Iris pigment epithelial cell (primary cell): ENCODE measurements around the gene TSKU.

ENCODE experiments used
- DNase-seq: peaks from one replicate; pipeline ENCODE4 v3.0.0-alpha.2; 2011; ENCODE audit warnings: low read depth

The TSKU gene

GRCh38 chr11:76770642-76771445, 12.3 kb upstream of the TSKU start:
- peak; percentile 98 for DNase-seq

GRCh38 chr11:76771446-76772099, 11.6 kb upstream of the TSKU start:
- DNase-seq = no peak

- peak; percentile 26 for DNase-seq
Measured at GRCh38 chr11:76772100-76772782, 10.9 kb upstream of the TSKU start.

GRCh38 chr11:76772783-76773106, 10.4 kb upstream of the TSKU start:
- DNase-seq = no peak

GRCh38 chr11:76773921-76774361, 9.2 kb upstream of the TSKU start:
- no peak for DNase-seq

- DNase-seq = no peak
Measured at GRCh38 chr11:76776472-76776871, 6.7 kb upstream of the TSKU start.

GRCh38 chr11:76777305-76777704, 5.9 kb upstream of the TSKU start:
- no peak for DNase-seq

- DNase-seq = no peak
Measured at GRCh38 chr11:76777876-76778275, 5.3 kb upstream of the TSKU start.

GRCh38 chr11:76778874-76779273, 4.3 kb upstream of the TSKU start:
- DNase-seq = no peak

GRCh38 chr11:76781046-76781801, 1.9 kb upstream of the TSKU start:
- DNase-seq = no peak

GRCh38 chr11:76781807-76782530, 1.2 kb upstream of the TSKU start:
- no peak for DNase-seq

- DNase-seq = peak; percentile 98
Measured at GRCh38 chr11:76782531-76783293, 444 bp upstream of the TSKU start.

GRCh38 chr11:76783896-76784813, 999 bp downstream of the TSKU start:
- peak; percentile 90 for DNase-seq

- no peak for DNase-seq
Measured at GRCh38 chr11:76785513-76785912, 2.4 kb downstream of the TSKU start.

GRCh38 chr11:76786016-76786415, 2.9 kb downstream of the TSKU start:
- DNase-seq = no peak

- no peak for DNase-seq
Measured at GRCh38 chr11:76786441-76787014, 3.4 kb downstream of the TSKU start.

- no peak for DNase-seq
Measured at GRCh38 chr11:76787271-76787670, 4.1 kb downstream of the TSKU start.

- peak; percentile 88 for DNase-seq
Measured at GRCh38 chr11:76787911-76788596, 4.9 kb downstream of the TSKU start.
